Stimulated activated CD8-positive, alpha-beta memory T cell treated with anti-CD3 and anti-CD28 coated beads, Interleukin-12 subunit alpha, Interleukin-12 subunit beta, amount 100 ng/mL, for 24 hours (primary cell): ENCODE data around the gene ASAP2.

Experiments
- DNase-seq: peaks from one replicate; pipeline ENCODE4 v3.0.0-alpha.2; 2020; ENCODE audit errors: extremely low read depth

ASAP2 gene

DNA sequence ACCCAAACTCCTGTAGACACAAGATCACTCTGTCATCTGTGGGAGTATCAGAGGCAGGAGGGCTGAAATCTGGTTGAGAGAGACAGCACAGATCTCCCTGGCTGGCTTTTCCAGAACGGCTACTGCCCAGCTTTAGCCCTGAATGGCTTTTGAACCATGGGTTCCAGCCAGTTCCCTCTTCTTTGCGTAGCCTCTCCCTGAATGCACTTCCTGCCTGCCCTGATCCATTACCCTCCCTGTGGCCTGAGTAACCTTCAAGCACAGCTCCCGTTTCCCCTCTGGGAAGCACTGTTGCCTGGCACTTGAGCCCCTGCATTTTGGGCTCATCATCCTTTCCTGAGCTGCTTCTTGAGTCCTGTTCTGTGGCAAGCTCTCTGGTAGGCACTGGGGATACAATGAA, 68.8 kb downstream of the ASAP2 start:
- DNase-seq, result no peak

DNA sequence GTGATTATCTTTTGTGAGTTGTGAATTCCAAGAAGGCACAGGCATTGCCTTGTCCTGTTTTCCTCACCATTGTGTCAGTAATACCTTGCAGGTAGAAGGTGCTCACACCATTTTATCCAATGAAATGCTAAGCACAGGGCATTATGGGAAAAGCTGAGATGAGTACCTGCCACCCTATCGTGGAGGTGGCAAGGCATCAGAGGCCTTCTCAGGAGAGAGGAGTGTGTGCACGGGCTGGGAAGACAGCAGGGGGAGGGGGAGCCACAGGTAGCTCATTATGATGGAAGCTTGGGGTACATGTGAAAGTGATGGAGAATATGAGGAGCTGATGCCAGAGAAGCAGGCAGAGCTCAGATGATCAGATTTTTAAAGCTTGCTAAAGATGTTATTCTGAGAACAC, 69.5 kb downstream of the ASAP2 start:
- no peak for DNase-seq

- no peak for DNase-seq
Measured at GRCh38 chr2:9276901-9277451, 70.4 kb downstream of the ASAP2 start.

DNA sequence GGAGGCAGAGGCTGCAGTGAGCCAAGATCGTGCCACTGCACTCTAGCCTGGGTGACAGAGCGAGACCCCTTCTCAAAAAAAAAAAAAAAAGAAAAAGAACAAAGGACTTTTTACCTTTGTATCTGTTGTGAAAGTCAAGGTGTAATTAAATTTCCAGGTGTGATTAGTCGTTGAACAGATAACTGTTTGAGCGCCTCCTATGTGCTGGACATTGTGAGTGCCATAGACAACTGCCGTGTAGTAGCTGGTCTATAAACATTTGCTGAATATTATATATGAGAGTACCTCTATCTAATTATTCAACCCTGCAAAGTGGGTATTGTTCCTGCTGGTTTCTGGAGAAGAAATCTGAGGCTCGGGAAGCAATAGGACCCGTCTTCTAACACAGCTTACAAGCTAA, 71.8 kb downstream of the ASAP2 start:
- DNase-seq, result no peak

DNA sequence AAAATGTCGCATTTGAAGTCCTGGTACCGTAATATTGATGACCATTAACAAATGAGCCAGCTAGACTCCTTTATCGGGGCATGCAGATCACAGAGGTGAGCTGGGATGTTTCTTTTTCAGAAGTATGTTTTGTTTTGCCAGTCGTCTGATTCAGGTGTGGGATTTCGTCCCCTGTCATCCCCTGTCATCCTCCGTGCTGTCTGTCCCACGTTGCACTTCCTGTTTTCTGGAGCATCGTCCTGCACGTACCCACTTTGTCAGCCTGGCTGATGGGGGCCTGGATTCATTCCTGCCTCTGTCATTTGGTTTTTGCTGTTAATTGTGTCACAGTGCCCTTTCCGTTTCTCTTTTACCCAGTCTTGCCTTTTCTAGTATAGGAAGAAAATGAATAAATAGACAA, 72.8 kb downstream of the ASAP2 start:
- DNase-seq, result no peak

- DNase-seq, result no peak
Measured at GRCh38 chr2:9280224-9280623, 73.6 kb downstream of the ASAP2 start.

DNA sequence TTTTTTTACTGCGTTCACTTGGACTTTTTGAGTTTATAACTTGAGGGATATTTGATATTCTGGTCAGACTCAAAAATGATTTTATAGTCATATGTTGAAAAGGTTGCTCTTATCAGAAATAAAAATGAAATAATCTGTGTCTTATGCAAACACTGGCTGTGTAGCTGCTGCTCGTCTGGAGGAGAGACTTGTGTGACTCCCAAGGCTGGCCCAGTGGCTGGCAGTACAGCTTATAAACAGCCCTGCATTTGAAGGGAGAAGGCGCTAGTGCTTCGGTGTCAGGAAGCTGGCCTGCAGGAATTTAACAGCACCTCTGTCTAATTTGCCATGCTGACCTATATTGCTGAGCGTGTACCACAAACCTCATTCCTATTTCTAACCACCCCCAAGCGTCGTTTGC, 74.5 kb downstream of the ASAP2 start:
- DNase-seq, result no peak

GRCh38 chr2:9282128-9283112, 75.8 kb downstream of the ASAP2 start:
- DNase-seq, result no peak

- DNase-seq, result no peak
Measured at GRCh38 chr2:9284521-9285297, 78.1 kb downstream of the ASAP2 start.

DNA sequence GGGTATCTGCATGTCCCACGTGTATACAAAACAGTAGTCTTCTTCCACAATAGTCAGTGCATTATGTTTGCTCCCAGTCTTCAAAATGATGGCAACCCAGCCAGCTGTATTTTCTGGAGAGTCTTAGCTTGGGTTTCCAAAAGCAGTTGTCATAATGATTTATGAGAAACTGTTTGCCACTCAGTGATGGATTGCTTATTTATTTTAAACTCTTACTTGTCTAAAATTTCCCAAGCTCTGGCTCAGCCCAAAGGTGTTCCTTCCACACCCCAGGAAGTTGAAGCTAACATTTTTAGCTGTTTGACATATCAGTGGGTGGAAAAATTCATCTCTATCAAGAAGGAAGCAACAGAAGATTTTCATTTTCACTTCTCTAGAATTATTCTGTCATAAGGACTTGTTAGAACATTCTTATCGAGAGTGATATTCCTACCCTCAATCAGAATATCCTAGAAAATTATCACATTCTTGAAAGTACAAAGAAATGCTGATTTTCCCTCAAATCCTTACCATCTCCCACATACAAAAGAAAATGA, 78.8 kb downstream of the ASAP2 start:
- DNase-seq, result no peak

GRCh38 chr2:9285921-9286320, 79.3 kb downstream of the ASAP2 start:
- no peak for DNase-seq

GRCh38 chr2:9286554-9287399, 80.2 kb downstream of the ASAP2 start:
- DNase-seq, result no peak

DNA sequence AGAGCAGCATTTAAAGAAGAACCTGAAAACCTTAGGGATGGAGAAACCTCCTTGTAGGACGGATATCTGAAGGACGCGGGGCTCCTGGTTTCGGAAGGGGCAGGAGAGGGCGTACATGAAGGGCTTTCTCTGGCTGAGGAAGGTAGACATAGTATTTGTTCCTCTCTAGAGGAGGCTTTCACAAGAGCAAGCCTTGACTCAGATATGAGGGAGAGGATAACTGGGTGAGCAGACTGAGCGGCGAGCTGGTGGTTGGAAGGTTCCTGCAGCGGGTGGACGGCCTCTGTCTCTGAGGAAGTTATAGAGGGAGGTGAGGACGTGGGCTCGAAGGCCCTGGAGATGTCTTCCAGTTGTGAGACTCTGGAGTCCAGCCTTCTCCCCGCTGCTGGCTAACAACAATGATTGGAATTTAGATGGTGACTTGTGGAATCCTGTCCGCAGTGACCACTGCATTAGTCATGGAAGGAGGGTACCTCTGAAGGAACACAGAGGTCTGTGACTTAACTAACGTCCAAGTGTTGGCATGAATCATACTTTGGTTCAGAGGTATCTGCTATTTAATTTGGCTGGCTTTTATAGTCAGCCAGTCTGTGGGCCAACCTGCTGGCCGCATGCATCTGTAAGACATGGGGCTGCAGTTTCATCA, 80.9 kb downstream of the ASAP2 start:
- DNase-seq, result no peak

DNA sequence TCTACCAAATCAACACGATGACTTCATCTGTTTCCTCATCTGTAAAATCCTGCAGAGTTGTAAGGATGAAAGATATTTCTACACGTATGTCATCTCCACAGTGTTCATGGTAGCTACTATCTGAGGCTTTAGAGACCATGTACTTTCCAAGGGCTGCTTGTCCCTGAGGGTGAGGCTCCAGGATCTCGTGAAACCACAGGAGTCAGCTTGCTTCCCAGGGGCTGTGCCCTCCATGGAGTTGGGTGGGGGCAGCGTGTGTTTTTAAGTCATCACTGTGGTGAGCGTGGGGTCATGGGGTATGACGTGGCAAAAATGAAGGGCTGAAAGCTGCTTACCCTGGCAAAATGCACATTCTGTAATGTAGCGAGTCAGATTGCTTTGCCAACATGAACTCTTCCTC, 81.6 kb downstream of the ASAP2 start:
- DNase-seq, result no peak

- no peak for DNase-seq
Measured at GRCh38 chr2:9288681-9289338, 82.2 kb downstream of the ASAP2 start.

- DNase-seq, result no peak
Measured at GRCh38 chr2:9291331-9291730, 84.7 kb downstream of the ASAP2 start.

- no peak for DNase-seq
Measured at GRCh38 chr2:9291866-9292265, 85.3 kb downstream of the ASAP2 start.

DNA sequence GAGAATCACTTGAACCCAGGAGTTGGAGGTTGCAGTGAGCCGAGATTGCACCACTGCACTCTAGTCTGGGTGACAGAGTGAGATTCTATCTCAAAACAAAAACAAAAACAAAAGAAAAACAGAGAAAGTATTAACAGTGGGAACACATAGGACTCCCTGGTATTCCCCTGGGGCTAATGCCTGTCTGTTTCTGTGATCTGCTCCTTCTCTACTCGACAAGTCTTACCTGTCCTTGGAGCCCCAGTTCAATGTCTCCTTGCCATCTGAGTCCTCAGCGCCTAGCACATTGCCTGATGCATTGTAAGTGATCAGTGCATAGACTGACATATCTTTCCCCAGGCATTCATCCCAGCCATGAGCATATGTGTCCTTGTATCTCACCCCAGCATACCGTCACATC, 85.8 kb downstream of the ASAP2 start:
- no peak for DNase-seq

- no peak for DNase-seq
Measured at GRCh38 chr2:9294764-9295163, 88.2 kb downstream of the ASAP2 start.

- DNase-seq, result no peak
Measured at GRCh38 chr2:9296559-9296958, 89.9 kb downstream of the ASAP2 start.
